Mammary epithelial cell (primary cell): ENCODE results near the gene SLC12A5.

Experiments
- CTCF ChIP-seq, 2 donors: IDR thresholded peaks in 1 of 2; conservative IDR thresholded peaks in 1 of 2; 2 replicates each; pipeline ENCODE4 v1.5.1; 2011 to 2012; ENCODE audit warnings: inconsistent platforms in 2 of 2, low read length in 2 of 2, mild to moderate bottlenecking in 2 of 2, control low read depth in 1 of 2, low read depth in 1 of 2; ENCODE audit not compliant: insufficient read depth in 1 of 2; ENCODE audit errors: extremely low read depth in 1 of 2
- EZH2 ChIP-seq: IDR thresholded peaks from 2 replicates; pipeline ENCODE4 v1.6.1; 2012; ENCODE audit warnings: low read length, inconsistent platforms, borderline replicate concordance

GRCh38 chr20:46108976-46109375, 80.0 kb downstream of the SLC12A5 start:
- TF ChIP-seq CTCF (conservative IDR thresholded peaks at IDR 0.05 in 1 of 2, IDR thresholded peaks at IDR 0.05 in 1 of 2; ENCODE audit: extremely low read depth in 1 of 2, insufficient read depth in 1 of 2, low read depth in 1 of 2, low read length in 2 of 2) (no peak), EZH2 (no peak)
